GM06990 (cell line): Measurements from ENCODE around the gene UFSP2.
"Not testable (repeated sequence)": the region's sequence is repeated elsewhere in the genome, so short reads cannot be mapped to it uniquely, and the experiment has no call there.

Experiments
- DNase-seq: peaks from one replicate; pipeline ENCODE4 v3.0.0-alpha.2; 2011; ENCODE audit not compliant: insufficient read length; ENCODE audit errors: extremely low read depth
- H3K27me3 ChIP-seq: replicated peaks from 2 replicates; pipeline ENCODE4 v1.6.0; 2011; ENCODE audit warnings: low read length; ENCODE audit not compliant: control insufficient read depth, insufficient read depth
- H3K36me3 ChIP-seq: 2 replicates; pipeline ENCODE4 v1.5.1; 2011; ENCODE audit warnings: low read length; ENCODE audit not compliant: control insufficient read depth, insufficient read depth
- H3K4me3 ChIP-seq: replicated peaks from 2 replicates; pipeline ENCODE4 v1.5.1; 2011; ENCODE audit warnings: low read depth, mild to moderate bottlenecking, control low read depth, low read length
- CTCF ChIP-seq: IDR thresholded peaks from 2 replicates; pipeline ENCODE4 v1.5.1; 2011; ENCODE audit warnings: low read length, control low read depth, mild to moderate bottlenecking, inconsistent platforms; ENCODE audit not compliant: insufficient read depth, poor library complexity, severe bottlenecking

UFSP2 gene

GRCh38 chr4:185374027-185374426 lies 51.7 kb downstream of the UFSP2 start:
- no peaks in the 10 kb centered on the region for H3K27me3 ChIP-seq
- H3K4me3 ChIP-seq = no peak overlapping the region
- H3K36me3 ChIP-seq = peaks cover 24% of the 10 kb centered on the region
- no peak for TF ChIP-seq CTCF
- no peak for DNase-seq

GRCh38 chr4:185371702-185372101 lies 54.1 kb downstream of the UFSP2 start:
- TF ChIP-seq CTCF = no peak
- Histone ChIP-seq H3K27me3 (no peaks in the 10 kb centered on the region), H3K4me3 (no peak overlapping the region), H3K36me3 (peaks cover 15% of the 10 kb centered on the region)
- no peak for DNase-seq

- TF ChIP-seq CTCF = no peak
- DNase-seq = no peak
- Histone ChIP-seq H3K4me3 (no peak overlapping the region), H3K27me3 (no peaks in the 10 kb centered on the region), H3K36me3 (peaks cover 11% of the 10 kb centered on the region)
Measured at GRCh38 chr4:185370268-185370949, 55.4 kb downstream of the UFSP2 start.

GRCh38 chr4:185369731-185370130 lies 56.0 kb downstream of the UFSP2 start:
- H3K36me3 ChIP-seq = peaks cover 10% of the 10 kb centered on the region
- no peak overlapping the region for H3K4me3 ChIP-seq
- TF ChIP-seq CTCF = no peak
- H3K27me3 ChIP-seq = no peaks in the 10 kb centered on the region
- no peak for DNase-seq

GRCh38 chr4:185364886-185365285 lies 60.9 kb downstream of the UFSP2 start:
- Histone ChIP-seq H3K36me3 (peaks cover 4% of the 10 kb centered on the region), H3K4me3 (no peak overlapping the region), H3K27me3 (no peaks in the 10 kb centered on the region)
- TF ChIP-seq CTCF = no peak
- no peak for DNase-seq

- Histone ChIP-seq H3K27me3 (no peaks in the 10 kb centered on the region), H3K4me3 (no peak overlapping the region), H3K36me3 (peaks cover 9% of the 10 kb centered on the region)
- DNase-seq = no peak
- no peak for TF ChIP-seq CTCF
Measured at GRCh38 chr4:185363251-185363650, 62.5 kb downstream of the UFSP2 start.

GRCh38 chr4:185362570-185362969 lies 63.2 kb downstream of the UFSP2 start:
- peaks cover 11% of the 10 kb centered on the region for H3K36me3 ChIP-seq
- DNase-seq, H3K27me3 ChIP-seq, H3K4me3 ChIP-seq: not testable (repeated sequence)
